ENCODE results near the gene DHRS3.

GRCh38 chr1:12583484-12583883 lies 34.5 kb downstream of the DHRS3 start:
- TF ChIP-seq CTCF (conservative IDR thresholded peaks at IDR 0.05 in 1 of 2, IDR thresholded peaks at IDR 0.05 in 1 of 2; ENCODE audit: low read depth in 1 of 2, low read length in 2 of 2) (no peak), EZH2 (IDR thresholded peaks at IDR 0.05; ENCODE audit: low read length, missing control alignments) (no peak)
